ENCODE results near the gene DLGAP1.

The DLGAP1 gene

GRCh38 chr18:3520230-3521085 is 934.6 kb downstream of the DLGAP1 start:
- no peak for DNase-seq (ENCODE audit: low read depth)
- TF ChIP-seq CTCF (conservative IDR thresholded peaks at IDR 0.05; ENCODE audit: control insufficient read depth, insufficient read depth, low read depth, low read length), result no peak
- H3K4me3 ChIP-seq (ENCODE audit: control insufficient read depth, low read depth, low read length), result no peak overlapping the region

GRCh38 chr18:3514312-3515216 is 940.5 kb downstream of the DLGAP1 start:
- TF ChIP-seq CTCF (conservative IDR thresholded peaks at IDR 0.05; ENCODE audit: control insufficient read depth, insufficient read depth, low read depth, low read length), result no peak
- no peak overlapping the region for H3K4me3 ChIP-seq (ENCODE audit: control insufficient read depth, low read depth, low read length)
- DNase-seq (ENCODE audit: low read depth), result no peak

GRCh38 chr18:3513481-3513880 is 941.6 kb downstream of the DLGAP1 start:
- no peak for DNase-seq (ENCODE audit: low read depth)
- no peak for TF ChIP-seq CTCF (conservative IDR thresholded peaks at IDR 0.05; ENCODE audit: control insufficient read depth, insufficient read depth, low read depth, low read length)
- no peak overlapping the region for H3K4me3 ChIP-seq (ENCODE audit: control insufficient read depth, low read depth, low read length)

- H3K4me3 ChIP-seq (ENCODE audit: control insufficient read depth, low read depth, low read length), result no peak overlapping the region
- no peak for TF ChIP-seq CTCF (conservative IDR thresholded peaks at IDR 0.05; ENCODE audit: control insufficient read depth, insufficient read depth, low read depth, low read length)
- DNase-seq (ENCODE audit: low read depth), result peak; percentile 86
Measured at GRCh38 chr18:3511980-3512379, 943.1 kb downstream of the DLGAP1 start.

GRCh38 chr18:3510896-3511295 is 944.2 kb downstream of the DLGAP1 start:
- no peak for DNase-seq (ENCODE audit: low read depth)
- no peak for TF ChIP-seq CTCF (conservative IDR thresholded peaks at IDR 0.05; ENCODE audit: control insufficient read depth, insufficient read depth, low read depth, low read length)
- no peak overlapping the region for H3K4me3 ChIP-seq (ENCODE audit: control insufficient read depth, low read depth, low read length)

- DNase-seq (ENCODE audit: low read depth), result no peak
- no peak for TF ChIP-seq CTCF (conservative IDR thresholded peaks at IDR 0.05; ENCODE audit: control insufficient read depth, insufficient read depth, low read depth, low read length)
- no peak overlapping the region for H3K4me3 ChIP-seq (ENCODE audit: control insufficient read depth, low read depth, low read length)
Measured at GRCh38 chr18:3510024-3510423, 945.1 kb downstream of the DLGAP1 start.
